ENCODE measurements around the gene STMN1.

Gene STMN1

GRCh38 chr1:25918615-25919014 is 12.4 kb upstream of the STMN1 start:
- no peak for DNase-seq

- no peak for DNase-seq
Observed at GRCh38 chr1:25917996-25918395, 11.8 kb upstream of the STMN1 start.

GRCh38 chr1:25916460-25916859 is 10.2 kb upstream of the STMN1 start:
- no peak for DNase-seq

GRCh38 chr1:25914074-25914995 is 8.1 kb upstream of the STMN1 start:
- no peak for DNase-seq

GRCh38 chr1:25913206-25913605 is 7.0 kb upstream of the STMN1 start:
- DNase-seq, result no peak

- DNase-seq, result no peak
Observed at GRCh38 chr1:25912076-25912831, 6.0 kb upstream of the STMN1 start.

GRCh38 chr1:25911162-25911561 is 4.9 kb upstream of the STMN1 start:
- DNase-seq, result no peak

- DNase-seq, result no peak
Observed at GRCh38 chr1:25909040-25909439, 2.8 kb upstream of the STMN1 start.

GRCh38 chr1:25908161-25908560 is 1.9 kb upstream of the STMN1 start:
- DNase-seq, result no peak

GRCh38 chr1:25907601-25908000 is 1.4 kb upstream of the STMN1 start:
- no peak for DNase-seq

GRCh38 chr1:25906644-25907300 is 553 bp upstream of the STMN1 start:
- peak; percentile 39 for DNase-seq

GRCh38 chr1:25904943-25905679 is 1.1 kb downstream of the STMN1 start:
- peak; percentile 68 for DNase-seq

- DNase-seq, result no peak
Observed at GRCh38 chr1:25903986-25904385, 2.2 kb downstream of the STMN1 start.

GRCh38 chr1:25902462-25902861 is 3.8 kb downstream of the STMN1 start:
- no peak for DNase-seq

GRCh38 chr1:25900219-25900618 is 6.0 kb downstream of the STMN1 start:
- no peak for DNase-seq

GRCh38 chr1:25899792-25900191 is 6.4 kb downstream of the STMN1 start:
- DNase-seq, result no peak

- no peak for DNase-seq
Observed at GRCh38 chr1:25898223-25899015, 7.8 kb downstream of the STMN1 start.

- DNase-seq, result no peak
Observed at GRCh38 chr1:25897754-25898153, 8.5 kb downstream of the STMN1 start.

- DNase-seq, result no peak
Observed at GRCh38 chr1:25896266-25896665, 10.0 kb downstream of the STMN1 start.

- DNase-seq, result peak; percentile 90
Observed at GRCh38 chr1:25895365-25895990, 10.7 kb downstream of the STMN1 start.

- no peak for DNase-seq
Observed at GRCh38 chr1:25893116-25893515, 13.1 kb downstream of the STMN1 start.
